NOMO-1 (cell line): ENCODE data around the gene ARAP1.

ENCODE experiments used
- DNase-seq, 2 experiments: peaks; one replicate each; lab custom pipeline; 2025; ENCODE audit not compliant: unreplicated experiment in 2 of 2; lab: John Stamatoyannopoulos, UW

Gene ARAP1

DNA sequence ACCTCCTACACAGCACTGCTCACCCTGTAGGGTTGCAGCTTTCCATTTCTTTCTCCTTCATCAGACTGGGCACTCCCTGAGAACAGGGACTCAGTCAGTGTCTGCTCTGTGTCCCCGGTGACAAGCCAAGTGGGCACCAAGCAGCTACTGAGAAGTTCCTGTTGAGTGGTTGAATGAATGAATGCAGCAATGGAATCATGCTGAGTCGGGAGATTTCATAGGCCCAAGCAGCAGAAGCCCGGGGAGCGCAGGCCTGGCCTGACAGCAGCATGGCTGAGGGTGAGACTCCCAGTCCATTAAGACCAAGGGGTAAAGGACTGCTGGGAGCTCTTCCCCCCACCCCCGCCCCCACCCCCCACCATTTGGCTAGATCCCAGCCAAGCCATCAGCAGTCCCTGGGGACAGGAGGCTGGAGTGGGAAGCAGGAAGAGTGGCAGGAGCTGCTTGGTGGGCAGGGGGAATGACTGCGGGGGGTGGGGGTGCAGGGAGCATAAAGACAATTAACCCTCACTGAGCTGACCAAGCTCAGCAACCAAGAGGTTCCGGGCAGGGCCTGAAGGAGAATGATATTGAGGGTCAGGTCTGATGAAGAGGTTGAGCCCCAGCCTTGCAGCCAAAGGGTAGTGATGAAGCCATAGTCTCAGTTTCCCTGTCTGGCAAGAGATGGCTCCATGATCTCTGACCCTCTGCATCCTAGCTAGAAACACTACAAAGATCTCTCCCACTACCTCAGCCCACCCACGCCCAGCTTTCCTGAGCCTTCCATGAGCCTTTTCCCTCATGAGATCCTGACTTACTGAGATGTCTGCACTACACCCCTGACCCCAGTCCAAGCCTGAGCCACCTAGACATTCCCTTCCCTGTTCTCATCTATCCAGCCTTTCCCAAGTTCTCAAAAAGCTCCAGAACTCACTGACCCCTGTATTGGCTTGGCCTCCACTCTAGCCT lies 80.8 kb downstream of the ARAP1 start:
- DNase-seq: no peak

DNA sequence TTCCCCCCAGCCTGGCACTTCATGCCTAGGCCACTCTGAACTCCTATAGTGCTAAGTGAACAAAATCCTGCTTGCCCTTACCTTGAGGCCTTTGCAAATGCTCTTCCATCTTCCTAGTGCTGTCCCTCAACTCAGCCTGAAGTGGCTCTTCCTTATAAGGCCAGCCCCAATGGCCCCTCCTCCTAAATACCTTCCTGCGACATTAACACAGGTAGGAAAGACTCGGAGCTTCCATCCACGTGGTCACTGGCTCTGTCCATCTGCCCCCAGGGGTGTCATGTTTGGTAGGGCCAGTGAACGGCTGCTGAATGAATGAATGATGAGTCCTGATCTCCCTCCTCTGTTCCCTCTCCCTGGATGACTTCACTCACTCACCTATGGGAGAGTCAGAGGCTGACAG lies 82.2 kb downstream of the ARAP1 start:
- DNase-seq: no peak

DNA sequence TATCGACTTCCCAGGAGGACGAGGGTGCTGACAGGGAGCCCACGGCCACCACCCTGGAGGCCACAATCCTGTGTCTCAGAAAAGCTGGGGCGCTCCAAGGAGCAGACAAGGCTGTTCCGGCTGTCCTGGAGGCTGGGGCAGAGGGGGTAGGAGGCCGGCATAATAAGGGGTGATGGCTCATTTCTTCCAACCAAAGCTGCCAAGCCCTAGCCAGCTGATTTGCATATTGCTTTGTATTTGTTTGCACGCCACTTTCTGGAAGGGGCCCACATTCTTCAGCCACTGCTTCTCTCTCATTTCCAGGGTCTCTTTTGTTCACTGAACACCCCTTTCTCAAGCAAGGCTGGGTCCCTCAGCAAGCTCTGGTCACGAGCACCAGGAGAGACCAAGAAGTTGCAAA lies 82.7 kb downstream of the ARAP1 start:
- no peak for DNase-seq

DNA sequence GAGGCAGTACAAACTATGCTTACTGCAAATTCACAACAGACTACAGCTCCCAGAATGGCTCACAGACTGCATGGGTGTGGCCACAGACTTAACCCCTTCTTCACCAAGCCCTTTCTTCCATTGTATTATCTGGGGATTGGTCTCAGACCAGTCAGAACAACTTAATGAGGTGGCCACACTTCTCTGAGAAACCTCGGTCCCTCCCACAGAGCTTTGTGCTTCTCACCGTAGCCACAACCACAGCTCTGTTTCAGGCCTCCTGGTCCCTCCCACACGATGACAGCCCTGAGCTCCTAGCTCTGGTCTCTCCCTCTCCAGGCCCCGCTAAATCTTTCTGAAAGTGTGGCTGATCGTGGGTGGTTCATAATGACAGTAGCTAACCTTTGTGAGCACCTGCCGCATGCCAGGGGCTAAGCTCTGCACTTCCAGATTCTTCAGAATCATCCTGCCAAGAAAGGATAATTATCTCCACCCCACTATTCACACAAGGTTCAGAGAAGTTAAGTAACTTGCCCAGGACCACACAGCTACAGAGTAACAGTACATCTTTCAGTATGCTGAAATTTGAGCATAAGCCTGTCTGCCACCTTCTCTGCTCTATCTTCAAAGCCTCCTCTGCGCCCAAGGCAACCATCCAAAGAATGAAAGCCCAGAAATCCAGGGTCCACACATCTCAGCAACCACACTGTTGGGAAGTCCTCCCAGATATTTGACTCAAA lies 83.4 kb downstream of the ARAP1 start:
- DNase-seq: no peak

DNA sequence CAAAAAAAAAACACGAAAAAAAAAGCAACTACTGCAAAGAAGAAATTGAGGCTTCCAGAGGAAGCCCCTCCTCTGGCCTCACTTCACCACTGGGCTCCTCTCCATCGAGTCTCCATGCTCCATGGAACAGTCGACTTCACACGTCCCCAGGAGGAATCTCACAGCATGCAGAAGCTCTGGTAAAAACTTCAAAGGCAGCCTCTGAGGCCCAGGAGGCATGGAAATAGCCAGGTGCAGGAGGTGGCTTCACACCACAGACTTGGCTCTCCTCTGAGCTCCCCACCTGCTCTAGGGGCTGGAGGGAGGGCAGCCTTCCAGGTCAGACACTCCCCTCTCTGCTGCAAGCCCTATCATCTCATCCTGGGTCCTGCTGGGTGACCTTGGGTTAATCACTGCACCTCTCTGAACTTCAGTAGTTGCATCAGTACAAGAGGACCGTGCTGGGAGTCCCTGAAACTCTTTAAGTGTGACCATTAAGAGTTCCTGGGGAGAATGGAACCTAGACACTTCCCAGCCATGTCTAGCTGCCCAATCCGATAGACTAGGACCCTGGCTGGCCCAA lies 86.2 kb downstream of the ARAP1 start:
- DNase-seq: no peak

DNA sequence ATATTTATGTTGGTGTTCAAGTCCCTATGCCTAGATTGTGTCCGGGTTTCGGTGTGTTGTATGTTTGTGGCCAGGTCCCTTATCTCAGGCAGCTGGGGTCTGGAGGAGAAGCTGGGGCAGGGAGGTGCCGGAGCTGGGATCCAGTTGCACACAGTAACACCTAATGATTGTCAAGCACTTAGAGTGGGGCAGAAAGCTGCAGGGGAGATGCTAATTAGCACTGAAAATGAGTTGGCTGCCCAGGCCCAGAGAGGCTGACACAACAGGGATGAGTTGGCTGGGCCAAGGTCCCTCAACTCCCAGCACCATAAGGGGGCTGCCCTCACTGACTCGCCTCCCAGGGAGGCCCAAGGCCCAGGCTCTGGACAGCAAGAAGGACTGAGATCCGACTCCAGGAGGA lies 90.2 kb downstream of the ARAP1 start:
- DNase-seq: no peak

DNA sequence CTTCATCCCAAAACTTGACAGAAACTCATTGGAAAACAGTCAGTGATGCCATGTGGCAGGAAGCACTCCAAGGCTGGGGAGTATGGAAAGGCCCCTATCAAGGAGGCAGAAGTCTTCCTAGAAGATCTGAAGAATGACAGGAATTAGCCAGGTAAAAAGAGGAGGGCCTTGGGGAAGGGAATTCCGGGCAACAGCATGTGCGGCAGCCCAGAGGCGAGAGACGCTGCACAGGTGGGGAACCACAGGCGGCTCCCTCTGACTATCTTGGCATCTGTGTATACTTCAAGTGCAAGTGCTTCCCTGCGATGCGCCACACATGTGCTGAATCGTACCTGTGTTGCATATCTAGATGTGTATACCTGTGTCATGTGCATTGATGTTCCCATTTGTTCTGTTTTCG lies 90.7 kb downstream of the ARAP1 start:
- no peak for DNase-seq

DNA sequence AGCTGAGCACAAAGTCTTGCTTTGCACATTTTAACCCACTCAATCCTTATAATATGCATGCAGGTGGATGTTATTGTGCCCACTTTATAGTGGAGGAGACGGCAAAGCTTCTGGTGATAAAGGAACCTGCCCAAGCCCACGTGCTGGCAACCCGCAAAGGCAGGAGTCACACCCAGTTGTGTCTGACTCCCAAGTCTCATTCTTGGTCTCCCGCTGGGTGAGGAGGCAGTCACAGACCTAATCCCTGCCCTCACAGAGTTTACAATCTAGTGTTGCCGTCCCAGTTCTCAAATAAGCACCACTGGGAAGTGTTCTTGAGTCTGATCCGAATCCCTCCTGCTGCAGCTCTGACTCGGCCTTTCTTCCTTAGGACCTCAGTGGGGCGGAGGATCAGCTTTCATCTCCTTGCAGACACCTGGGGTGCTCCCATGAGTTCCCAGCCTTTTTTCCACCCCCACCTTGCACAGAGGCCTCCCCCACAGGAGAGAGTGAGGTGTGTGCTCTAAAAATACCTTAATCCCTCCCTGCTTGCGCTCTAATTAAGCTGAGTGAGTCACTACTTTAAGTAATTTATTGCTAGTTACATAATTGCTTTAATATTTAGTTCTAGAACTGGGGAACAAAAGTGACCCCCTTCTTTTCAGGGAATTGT lies 93.1 kb downstream of the ARAP1 start:
- DNase-seq: no peak

DNA sequence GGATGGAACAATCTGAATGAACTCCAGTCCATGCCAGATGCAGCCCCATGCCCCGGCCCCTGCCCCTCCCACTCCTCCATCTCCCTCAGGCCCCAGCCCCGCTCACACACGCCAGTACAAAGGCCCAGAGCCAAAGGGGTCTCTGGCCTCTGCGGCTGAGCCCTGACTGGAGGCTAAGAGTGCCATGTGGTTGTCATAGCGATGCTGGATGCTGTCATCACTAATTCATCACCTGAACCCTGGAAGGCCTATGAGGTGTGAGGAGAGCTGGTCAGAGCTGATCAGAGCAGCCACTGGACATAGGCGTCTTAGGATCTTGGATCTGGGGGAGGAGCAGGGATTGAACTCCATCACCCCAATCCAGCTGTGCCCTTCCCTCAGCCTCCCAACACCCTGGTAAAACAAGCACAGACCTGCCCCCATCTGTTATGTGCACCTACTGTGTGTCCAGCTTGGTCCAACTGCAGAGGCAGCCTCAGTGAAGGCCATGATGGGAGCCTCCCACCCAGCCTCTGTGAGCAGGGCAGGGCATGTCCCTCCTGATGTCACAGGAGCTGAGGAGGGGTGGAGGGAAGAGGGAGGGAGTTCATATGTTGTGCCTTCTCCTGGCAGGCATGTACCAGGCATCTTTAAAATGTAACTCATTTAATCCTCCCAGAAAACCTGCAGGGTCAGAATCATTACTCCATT lies 94.7 kb downstream of the ARAP1 start:
- DNase-seq: no peak

DNA sequence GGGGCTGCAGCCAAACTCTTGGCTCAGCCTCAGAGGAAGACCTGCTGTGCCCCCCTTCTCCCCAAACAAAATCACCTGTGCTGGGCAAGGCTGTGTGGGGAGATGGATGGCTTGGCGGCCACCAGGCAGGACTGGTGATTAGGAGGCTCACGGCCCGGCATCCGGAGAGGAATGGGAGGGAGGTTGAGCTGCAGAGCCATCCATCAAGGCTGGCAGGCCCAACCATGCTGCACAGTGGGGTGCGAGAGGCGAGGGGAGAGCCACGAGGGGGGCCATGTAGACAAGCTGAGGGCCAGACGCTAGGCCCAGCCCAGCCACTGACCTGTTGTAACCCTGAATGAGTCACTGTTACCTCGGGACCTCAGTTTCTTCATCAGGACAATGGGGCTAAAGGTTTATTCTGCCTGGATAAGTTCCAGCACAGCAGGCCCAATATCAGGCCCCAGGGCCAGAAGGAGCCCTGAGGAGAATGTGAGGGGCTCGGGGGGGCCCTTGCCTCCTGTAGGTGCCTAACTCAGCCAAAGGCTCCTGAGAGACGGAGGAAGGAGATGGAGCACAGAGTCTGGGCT lies 96.2 kb downstream of the ARAP1 start:
- no peak for DNase-seq

DNA sequence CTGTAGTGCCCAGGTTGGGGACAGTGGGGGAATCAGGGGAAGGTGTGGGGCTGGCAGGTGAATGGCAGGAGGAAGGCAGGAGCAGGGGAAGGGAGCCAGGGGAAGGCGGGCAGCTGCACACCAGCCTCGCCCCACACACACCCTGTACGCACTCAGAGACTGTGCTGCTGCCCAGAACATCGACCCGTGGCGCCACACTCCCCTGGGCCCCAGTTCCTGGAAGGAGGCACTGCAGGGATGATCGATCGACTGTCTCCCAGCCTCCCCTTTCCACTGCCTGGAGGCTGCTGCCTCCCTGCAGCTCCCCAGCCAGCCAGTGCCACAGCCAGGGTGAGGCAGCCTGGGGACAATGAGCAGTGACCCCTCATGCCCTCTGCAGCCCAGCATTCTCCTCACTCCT lies 97.2 kb downstream of the ARAP1 start:
- DNase-seq: no peak

DNA sequence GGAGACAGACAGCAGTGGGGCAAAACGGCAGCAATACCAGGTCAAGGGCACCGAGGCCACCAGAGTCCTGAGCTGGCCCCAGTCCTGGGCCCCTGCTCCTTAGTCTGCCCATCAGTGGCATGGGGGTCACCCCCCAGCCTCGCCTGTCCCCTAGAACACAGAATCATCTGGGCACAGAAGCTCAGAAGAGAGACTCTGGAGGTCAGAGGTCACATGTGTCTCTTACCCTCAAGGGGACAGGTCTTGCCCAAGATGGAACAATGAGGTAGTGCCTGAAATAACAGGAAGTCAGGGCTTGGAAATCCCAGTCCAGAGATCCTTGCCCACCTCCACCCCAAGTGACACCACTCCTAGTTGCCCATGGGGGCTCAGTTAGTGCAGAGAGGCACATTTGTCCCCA lies 98.6 kb downstream of the ARAP1 start:
- DNase-seq: no peak

DNA sequence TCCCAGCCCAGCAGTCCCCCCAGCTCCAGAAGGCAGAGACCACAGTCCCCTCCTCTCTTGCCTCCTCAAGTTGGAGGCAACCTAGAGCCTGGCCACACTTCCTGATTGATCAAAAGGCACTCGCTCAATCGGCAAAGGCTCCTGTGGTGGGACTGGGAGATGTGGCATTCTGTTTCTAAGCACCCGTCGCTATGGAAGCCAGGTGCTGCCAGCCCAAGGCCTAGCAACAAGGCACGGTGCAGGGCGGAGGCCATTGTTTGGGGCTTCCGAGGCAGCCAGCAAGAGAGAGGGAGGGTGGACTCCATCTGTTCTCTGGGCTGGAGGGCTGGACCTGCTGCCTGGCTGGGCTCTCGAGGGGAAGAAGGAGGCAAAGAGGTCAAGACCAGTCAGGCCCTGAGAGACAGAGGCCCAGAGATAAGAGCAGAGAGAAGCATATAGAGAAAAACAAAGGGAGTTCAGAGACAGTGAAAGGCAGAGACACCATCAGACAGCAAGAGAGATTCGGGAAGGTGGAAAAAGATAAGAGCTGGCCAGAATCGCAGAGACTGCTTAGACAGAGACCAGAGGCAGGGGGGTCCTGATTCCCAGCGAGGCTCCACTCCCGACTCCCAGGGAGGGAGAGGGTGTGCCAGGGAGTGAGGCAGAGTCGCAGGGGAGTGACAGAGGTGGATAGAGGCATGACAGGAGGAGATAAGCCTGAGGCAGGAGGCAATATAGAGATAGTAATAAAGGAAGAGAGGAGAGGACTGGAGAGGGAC lies 99.2 kb downstream of the ARAP1 start:
- no peak for DNase-seq

DNA sequence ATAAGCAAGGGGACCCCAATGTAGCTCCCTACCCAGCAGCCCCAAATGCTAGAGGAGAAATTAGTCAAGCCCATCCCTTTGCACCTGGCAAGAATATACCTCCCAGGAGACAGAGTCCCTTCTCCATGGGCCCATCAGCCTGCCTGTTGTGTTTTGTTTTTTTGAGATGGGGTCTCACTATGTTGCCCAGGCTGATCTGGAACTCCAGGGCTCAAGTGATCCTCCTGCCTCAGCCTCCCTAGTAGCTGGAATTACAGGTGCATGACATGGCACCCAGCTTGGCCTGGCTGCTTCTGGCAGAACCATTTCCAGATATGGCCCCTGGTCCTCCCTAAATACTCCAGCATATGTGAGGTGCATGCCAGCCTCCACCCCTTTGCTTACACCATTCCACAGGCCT lies 100.1 kb downstream of the ARAP1 start:
- no peak for DNase-seq

DNA sequence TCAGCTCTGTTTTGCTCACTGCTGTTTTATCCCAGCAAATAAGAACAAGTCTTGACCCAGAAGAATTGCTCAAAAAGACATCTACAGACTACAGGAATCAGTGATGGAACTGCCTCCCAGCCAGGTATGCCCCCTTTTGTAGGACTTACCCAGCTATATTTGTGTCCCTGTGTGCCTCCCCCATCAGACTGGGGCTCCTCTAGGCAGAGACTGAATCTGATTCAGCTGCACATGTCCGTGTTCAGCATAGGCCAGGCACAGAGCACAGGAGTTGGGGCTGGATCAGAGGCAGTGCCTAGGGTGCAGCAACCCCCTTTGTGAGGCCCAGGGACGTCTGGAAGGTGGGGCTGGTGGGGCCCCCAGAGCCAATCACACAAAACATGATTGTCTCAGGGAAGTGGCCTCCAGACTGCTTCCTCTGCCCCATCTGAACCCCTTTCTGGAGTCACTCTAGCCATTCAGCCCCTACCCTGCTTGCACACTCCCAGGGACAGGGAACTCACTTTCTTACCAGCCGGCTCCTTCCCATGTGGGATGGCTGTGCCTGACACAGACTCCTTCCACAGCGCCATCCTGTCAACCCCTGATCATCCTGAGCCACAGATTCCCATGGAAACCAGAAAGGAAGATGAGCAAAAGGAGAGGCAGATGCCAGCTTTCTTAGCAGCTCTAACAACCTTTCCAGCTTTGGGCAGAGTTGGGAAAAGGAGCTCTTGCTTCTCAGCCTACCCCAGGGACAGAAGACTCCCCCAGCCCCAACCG lies 102.8 kb downstream of the ARAP1 start:
- no peak for DNase-seq

DNA sequence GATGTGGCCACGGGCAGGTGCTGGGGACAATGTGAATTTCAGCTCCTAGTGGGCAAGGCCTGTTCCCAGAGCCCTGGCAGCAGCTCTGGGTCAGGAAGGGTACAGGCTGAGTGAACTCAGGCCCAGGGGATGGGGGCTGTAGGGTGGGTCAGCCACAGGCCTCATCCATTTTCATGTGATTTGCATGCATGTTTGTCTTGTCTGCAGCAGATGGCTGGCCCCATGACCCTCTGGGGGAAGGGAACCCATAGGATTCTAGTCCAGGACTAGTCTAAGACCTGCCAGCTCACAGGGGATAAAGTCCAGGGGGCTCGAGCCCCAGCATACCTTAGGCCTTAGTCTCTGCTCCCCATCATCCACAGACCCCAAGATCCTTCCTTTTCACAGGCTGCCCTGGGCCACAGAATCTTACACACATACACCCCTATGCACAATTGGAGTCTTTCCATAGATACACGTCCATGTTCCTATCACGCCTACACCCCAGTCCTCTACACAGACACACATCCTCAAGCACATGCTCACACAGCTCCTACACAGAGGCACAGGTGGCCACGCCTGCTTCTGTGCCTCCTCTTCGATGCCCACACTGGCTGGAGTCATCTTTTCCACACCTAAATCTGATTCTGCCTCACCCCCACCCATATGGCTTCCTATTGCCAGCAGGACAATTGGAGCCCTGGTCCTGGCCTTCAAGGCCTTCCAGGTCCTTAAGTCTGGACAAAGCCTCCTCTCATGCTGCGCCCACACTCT lies 103.6 kb downstream of the ARAP1 start:
- no peak for DNase-seq

DNA sequence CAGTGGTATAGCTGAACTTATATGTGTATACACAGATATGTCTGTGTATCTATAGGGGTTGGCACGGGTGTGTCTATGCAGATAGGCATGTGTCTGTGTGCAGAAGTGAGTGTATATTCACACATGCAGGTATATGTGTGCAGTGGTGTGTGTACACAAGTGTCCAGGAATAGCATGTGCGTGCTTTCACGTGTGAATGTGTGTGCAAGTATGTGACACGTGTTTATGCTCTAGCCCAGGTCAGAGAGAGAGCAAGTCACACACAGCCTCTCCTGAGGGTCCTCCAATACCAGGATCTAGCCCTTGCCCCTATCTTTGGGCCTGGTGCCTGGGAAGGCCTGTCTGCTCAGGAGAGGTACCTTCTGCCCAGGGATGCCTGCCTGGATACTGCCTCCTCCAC lies 104.3 kb downstream of the ARAP1 start:
- DNase-seq: no peak

DNA sequence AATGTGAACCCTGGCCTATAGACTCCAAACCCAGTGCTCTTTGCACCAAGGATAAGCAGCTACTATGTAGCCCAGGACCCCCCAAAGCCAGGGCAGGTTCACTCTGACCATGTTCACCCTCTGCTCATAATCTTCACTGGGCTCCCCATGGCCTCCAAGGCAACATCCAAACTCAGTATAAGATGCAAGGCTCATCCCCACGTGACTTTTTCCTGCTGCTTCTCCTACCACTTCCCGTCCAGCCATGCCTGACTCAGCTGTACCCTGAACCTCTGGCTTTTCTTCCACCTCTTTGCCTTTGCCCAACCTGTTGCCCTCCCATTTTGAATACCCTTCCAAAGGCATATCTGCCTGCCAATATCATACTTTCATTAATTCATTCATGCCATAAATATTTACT lies 105.7 kb downstream of the ARAP1 start:
- DNase-seq: no peak
